CD14-positive monocyte (primary cell): ENCODE results near the gene EXOC4. TPM values are rescaled to one million over a fixed set of nuclear protein-coding genes. Genes with fewer than 3 reads are reported as not detected.

Experiments used
- DNase-seq, 3 donors: peaks; one replicate each; pipeline ENCODE4 v3.0.0-alpha.2; 2011 to 2022
- H2AFZ ChIP-seq: 2 replicates; pipeline ENCODE4 v1.6.0; 2012; ENCODE audit warnings: mild to moderate bottlenecking, low read depth, low read length, inconsistent platforms; ENCODE audit not compliant: insufficient read depth, poor library complexity, severe bottlenecking
- H3K27ac ChIP-seq, 2 donors: 1 replicate in 1 of 2; 2 replicates in 1 of 2; pipeline ENCODE4 v1.5.1; 2012 to 2013; ENCODE audit warnings: low read length in 2 of 2, control low read depth in 1 of 2, inconsistent platforms in 1 of 2, low read depth in 1 of 2, mild to moderate bottlenecking in 1 of 2
- H3K27me3 ChIP-seq, 2 donors: one replicate each; pipeline versions ENCODE4 v1.6.0 to v1.6.1; 2011 to 2013; ENCODE audit warnings: low read length in 2 of 2; ENCODE audit not compliant: control insufficient read depth in 2 of 2, insufficient read depth in 2 of 2
- H3K36me3 ChIP-seq, 2 donors: replicated peaks in 1 of 2; 1 replicate in 1 of 2; 2 replicates in 1 of 2; pipeline versions ENCODE4 v1.5.1 to v1.6.1; 2012 to 2013; ENCODE audit warnings: low read length in 2 of 2, control low read depth in 1 of 2, inconsistent platforms in 1 of 2, mild to moderate bottlenecking in 1 of 2; ENCODE audit not compliant: insufficient read depth in 2 of 2, control insufficient read depth in 1 of 2
- H3K4me1 ChIP-seq, 2 donors: 1 replicate in 1 of 2; 2 replicates in 1 of 2; pipeline versions ENCODE4 v1.5.1 to v1.6.1; 2012 to 2013; ENCODE audit warnings: low read length in 2 of 2, control low read depth in 1 of 2, inconsistent platforms in 1 of 2, mild to moderate bottlenecking in 1 of 2, moderate library complexity in 1 of 2; ENCODE audit not compliant: insufficient read depth in 2 of 2, control insufficient read depth in 1 of 2
- H3K4me2 ChIP-seq: replicated peaks from 2 replicates; pipeline ENCODE3; 2012; ENCODE audit warnings: low read length, moderate library complexity, mild to moderate bottlenecking; ENCODE audit not compliant: poor library complexity, severe bottlenecking; ENCODE audit errors: extremely low read depth
- H3K4me3 ChIP-seq, 3 experiments: fragments of 200-600 bp in 1 of 3; sonication (generic) in 1 of 3; replicated peaks in 1 of 3; 1 replicate in 2 of 3; 2 replicates in 1 of 3; pipeline ENCODE4 v1.5.1; 2011 to 2013; ENCODE audit warnings: low read length in 3 of 3, mild to moderate bottlenecking in 3 of 3, control low read depth in 2 of 3, low read depth in 2 of 3, inconsistent platforms in 1 of 3, moderate library complexity in 1 of 3
- H3K79me2 ChIP-seq: 2 replicates; pipeline ENCODE4 v1.6.0; 2012; ENCODE audit warnings: mild to moderate bottlenecking, control low read depth, inconsistent platforms, low read length, moderate library complexity; ENCODE audit not compliant: insufficient read depth
- H3K9ac ChIP-seq: 2 replicates; pipeline ENCODE4 v1.6.0; 2017; ENCODE audit warnings: low read length, mild to moderate bottlenecking; ENCODE audit not compliant: insufficient read depth, poor library complexity, severe bottlenecking
- H3K9me3 ChIP-seq, 2 donors: replicated peaks in 1 of 2; 1 replicate in 1 of 2; 2 replicates in 1 of 2; pipeline versions ENCODE4 v1.5.1 to v1.6.1; 2012 to 2013; ENCODE audit warnings: low read length in 2 of 2, control low read depth in 1 of 2; ENCODE audit not compliant: control insufficient read depth in 1 of 2, insufficient read depth in 1 of 2
- H4K20me1 ChIP-seq: 2 replicates; pipeline ENCODE4 v1.6.0; 2012; ENCODE audit warnings: mild to moderate bottlenecking, low read length, control low read depth, moderate library complexity; ENCODE audit not compliant: insufficient read depth
- H3K27ac Mint-ChIP-seq, 7 donors: one replicate each; pipeline ENCODE4 v1.8.0; 2020; ENCODE audit warnings: mild to moderate bottlenecking in 7 of 7, mixed read lengths in 7 of 7, moderate library complexity in 6 of 7, inconsistent platforms in 2 of 7
- H3K27me3 Mint-ChIP-seq, 3 donors: one replicate each; pipeline ENCODE4 v1.8.0; 2021 to 2022; ENCODE audit warnings: low read depth in 3 of 3, mild to moderate bottlenecking in 3 of 3, mixed read lengths in 3 of 3, moderate library complexity in 3 of 3, inconsistent platforms in 1 of 3
- H3K36me3 Mint-ChIP-seq, 2 donors: one replicate each; pipeline ENCODE4 v1.8.0; 2020; ENCODE audit warnings: mixed read lengths in 2 of 2, inconsistent platforms in 1 of 2, mild to moderate bottlenecking in 1 of 2
- H3K4me1 Mint-ChIP-seq: one replicate; pipeline ENCODE4 v1.8.0; 2020; ENCODE audit warnings: mild to moderate bottlenecking, mixed read lengths
- H3K4me3 Mint-ChIP-seq, 2 donors: one replicate each; pipeline ENCODE4 v1.8.0; 2020; ENCODE audit warnings: mild to moderate bottlenecking in 2 of 2, mixed read lengths in 2 of 2, moderate library complexity in 1 of 2
- H3K9me3 Mint-ChIP-seq, 7 donors: one replicate each; pipeline ENCODE4 v1.8.0; 2020 to 2022; ENCODE audit warnings: mixed read lengths in 7 of 7, mild to moderate bottlenecking in 6 of 7, moderate library complexity in 6 of 7, inconsistent platforms in 2 of 7
- WGBS: methylation state at CpG from one replicate; pipeline ENCODE4 v1.1.5; 2013; ENCODE audit warnings: missing lambda C conversion rate; ENCODE audit not compliant: insufficient coverage; 5-methylcytosine and 5-hydroxymethylcytosine counted together
- intact Hi-C, 2 donors: fragments of 100-400 bp; cut with micrococcal nuclease; formaldehyde crosslinking; loops; one replicate each; pipeline versions ENCODE4 v1.15.0 to v1.15.1; 2023
- polyA plus RNA-seq, 3 donors: library from polyadenylated mRNA; depleted of rRNA in 1 of 3; unstranded in 2 of 3; stranded (reverse) in 1 of 3; fragments of 300-500 nt in 2 of 3; fragments of >200 nt in 1 of 3; fragmentation: Illumina TruSeq in 2 of 3; gene quantifications; 1 replicate in 2 of 3; 2 replicates in 1 of 3; pipeline ENCODE4 v1.2.3, GENCODE V29; 2012 to 2021
- TF ChIP-seq, protein P1 (sequence below): fragments of 200-600 bp; IDR thresholded peaks from one replicate; pipeline ENCODE4 v1.8.0; 2022; ENCODE audit warnings: antibody characterized with exemption, mild to moderate bottlenecking

EXOC4 gene
- polyA plus RNA-seq, 3 donors, result 20.6 to 22.3 (median 22.3) TPM

GRCh38 chr7:134088199-134088598 lies 835.3 kb downstream of the EXOC4 start:
- no peak overlapping the region for H2AFZ ChIP-seq
- peaks cover 20 to 36% of the 10 kb centered on the region in 2 donors for H3K9me3 ChIP-seq
- no peak overlapping the region for H3K4me3 ChIP-seq
- no peak overlapping the region for H3K27ac ChIP-seq
- H3K27me3 Mint-ChIP-seq, result peaks cover 0 to 2% (median 0%) of the 10 kb centered on the region in 3 donors
- H3K4me2 ChIP-seq, result no peak overlapping the region
- no peak for DNase-seq
- peaks cover 12 to 39% (median 28%) of the 10 kb centered on the region in 7 donors for H3K9me3 Mint-ChIP-seq
- no peaks in the 10 kb centered on the region for H3K36me3 ChIP-seq
- peaks cover 27 to 29% of the 10 kb centered on the region in 2 donors for H3K4me1 ChIP-seq
- no peaks in the 10 kb centered on the region for H3K79me2 ChIP-seq
- no peak overlapping the region for H3K9ac ChIP-seq
- H3K36me3 Mint-ChIP-seq, result peaks cover 2 to 5% of the 10 kb centered on the region in 2 donors
- TF ChIP-seq, protein P1, sequence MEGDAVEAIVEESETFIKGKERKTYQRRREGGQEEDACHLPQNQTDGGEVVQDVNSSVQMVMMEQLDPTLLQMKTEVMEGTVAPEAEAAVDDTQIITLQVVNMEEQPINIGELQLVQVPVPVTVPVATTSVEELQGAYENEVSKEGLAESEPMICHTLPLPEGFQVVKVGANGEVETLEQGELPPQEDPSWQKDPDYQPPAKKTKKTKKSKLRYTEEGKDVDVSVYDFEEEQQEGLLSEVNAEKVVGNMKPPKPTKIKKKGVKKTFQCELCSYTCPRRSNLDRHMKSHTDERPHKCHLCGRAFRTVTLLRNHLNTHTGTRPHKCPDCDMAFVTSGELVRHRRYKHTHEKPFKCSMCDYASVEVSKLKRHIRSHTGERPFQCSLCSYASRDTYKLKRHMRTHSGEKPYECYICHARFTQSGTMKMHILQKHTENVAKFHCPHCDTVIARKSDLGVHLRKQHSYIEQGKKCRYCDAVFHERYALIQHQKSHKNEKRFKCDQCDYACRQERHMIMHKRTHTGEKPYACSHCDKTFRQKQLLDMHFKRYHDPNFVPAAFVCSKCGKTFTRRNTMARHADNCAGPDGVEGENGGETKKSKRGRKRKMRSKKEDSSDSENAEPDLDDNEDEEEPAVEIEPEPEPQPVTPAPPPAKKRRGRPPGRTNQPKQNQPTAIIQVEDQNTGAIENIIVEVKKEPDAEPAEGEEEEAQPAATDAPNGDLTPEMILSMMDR, result no peak
- peaks cover 27% of the 10 kb centered on the region for H3K4me1 Mint-ChIP-seq
- no peak overlapping the region for H3K27ac Mint-ChIP-seq
- no peak overlapping the region for H3K4me3 Mint-ChIP-seq
- no peaks in the 10 kb centered on the region for H3K27me3 ChIP-seq
- intact Hi-C loops, result no loop called here
- no peaks in the 10 kb centered on the region for H4K20me1 ChIP-seq

GRCh38 chr7:134089446-134089845 lies 836.6 kb downstream of the EXOC4 start:
- peaks cover 20 to 36% of the 10 kb centered on the region in 2 donors for H3K9me3 ChIP-seq
- H3K4me3 Mint-ChIP-seq, result no peak overlapping the region
- intact Hi-C loops, result no loop called here

More at GRCh38 chr7:134089446-134089845, 836.6 kb downstream of the EXOC4 start:
- TF ChIP-seq, protein P1, result no peak
- DNase-seq, result no peak
- Mint-ChIP-seq H3K9me3 (peaks cover 16 to 48% (median 32%) of the 10 kb centered on the region in 7 donors), H3K27me3 (peaks cover 0 to 2% (median 0%) of the 10 kb centered on the region in 3 donors), H3K4me1 (peaks cover 15% of the 10 kb centered on the region), H3K36me3 (peaks cover 2% of the 10 kb centered on the region in 2 donors), H3K27ac (no peak overlapping the region)
- H3K9ac ChIP-seq, result no peak overlapping the region
- no peaks in the 10 kb centered on the region for H3K27me3 ChIP-seq
- no peaks in the 10 kb centered on the region for H3K36me3 ChIP-seq
- H3K27ac ChIP-seq, result no peak overlapping the region
- peaks cover 15 to 17% of the 10 kb centered on the region in 2 donors for H3K4me1 ChIP-seq
- no peaks in the 10 kb centered on the region for H3K79me2 ChIP-seq
- no peak overlapping the region for H3K4me2 ChIP-seq
- no peaks in the 10 kb centered on the region for H4K20me1 ChIP-seq
- 94% methylated on average over 3 of the region's 4 CpGs for WGBS
- no peak overlapping the region for H3K4me3 ChIP-seq
- H2AFZ ChIP-seq, result no peak overlapping the region
